ENCODE measurements around the gene KPNA3.
"Not testable (repeated sequence)": the region's sequence is repeated elsewhere in the genome, so short reads cannot be mapped to it uniquely, and the experiment has no call there.

The KPNA3 gene

GRCh38 chr13:49746111-49746510 is 46.4 kb downstream of the KPNA3 start:
- no peak for DNase-seq

DNA sequence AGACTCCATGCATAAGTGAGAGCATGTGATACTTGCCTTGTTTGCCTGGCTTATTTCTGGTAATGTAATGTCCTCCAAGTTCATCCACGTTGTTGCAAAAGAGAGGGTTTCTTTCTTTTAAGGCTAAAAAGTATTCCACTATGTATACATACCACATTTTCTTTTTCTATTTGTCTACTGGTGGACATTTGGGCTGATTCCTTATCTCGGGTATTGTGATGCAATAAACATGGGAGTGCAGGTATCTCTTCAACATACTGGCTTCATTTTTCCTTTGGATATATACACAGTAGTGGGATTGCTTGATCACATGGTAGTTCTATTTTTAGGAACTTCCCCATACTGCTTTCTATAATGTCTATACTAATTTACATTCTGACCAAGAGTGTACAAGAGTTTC is 51.6 kb downstream of the KPNA3 start:
- no peak for DNase-seq

DNA sequence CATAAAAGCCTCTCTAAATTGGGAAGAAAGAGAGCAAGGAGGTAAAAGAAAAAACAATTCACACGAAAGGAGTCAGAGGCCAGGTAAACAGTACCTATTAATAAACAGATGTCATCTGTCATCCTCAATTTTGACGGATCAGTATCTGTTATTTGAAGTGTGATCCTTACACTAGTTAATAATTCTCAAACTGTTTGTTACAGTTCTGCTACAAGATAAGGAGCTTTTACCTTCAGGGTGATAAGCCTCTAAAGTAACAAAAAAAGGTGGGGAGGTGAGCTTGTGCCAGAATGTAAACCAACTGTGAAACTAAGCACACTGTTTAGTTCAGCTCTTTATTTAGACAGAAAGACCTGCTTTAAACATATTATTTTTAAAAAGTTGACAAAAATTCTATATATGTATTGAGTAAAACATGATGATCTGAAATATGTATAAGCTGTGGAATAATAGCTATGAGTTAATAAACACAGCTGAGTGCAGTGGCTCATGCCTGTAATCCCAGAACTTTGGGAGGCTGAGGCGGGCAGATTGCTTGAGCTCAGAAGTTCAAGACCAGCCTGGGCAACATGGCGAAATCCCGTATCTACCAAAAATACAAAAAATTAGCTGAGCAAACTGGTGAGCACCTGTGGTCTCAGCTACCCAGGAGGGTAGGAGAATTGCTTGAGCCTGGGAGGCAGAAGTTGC is 52.8 kb downstream of the KPNA3 start:
- no peak for DNase-seq

- no peak for DNase-seq
These were observed 59.1 kb downstream of the KPNA3 start for GRCh38 chr13:49733181-49733951.

GRCh38 chr13:49731766-49732165 is 60.7 kb downstream of the KPNA3 start:
- DNase-seq, result no peak

DNA sequence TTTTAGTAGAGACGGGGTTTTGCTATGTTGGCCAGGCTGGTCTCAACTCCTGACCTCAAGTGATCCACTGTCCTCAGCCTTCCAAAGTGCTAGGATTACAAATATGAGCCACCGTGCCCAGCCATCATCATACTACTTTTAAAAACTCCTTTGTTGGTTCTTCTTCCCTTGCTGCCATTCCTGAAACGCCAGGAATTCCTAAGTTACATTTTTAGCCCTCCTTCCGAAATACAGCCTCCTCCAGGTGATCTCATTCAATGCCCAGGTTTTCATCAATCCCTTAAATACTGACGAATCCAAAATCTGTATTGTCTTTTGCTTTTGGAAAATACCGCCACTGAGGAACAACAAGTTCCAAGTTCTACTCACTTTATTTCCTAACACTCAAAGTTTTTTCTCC is 75.9 kb downstream of the KPNA3 start:
- no peak for DNase-seq

GRCh38 chr13:49714757-49715156 is 77.7 kb downstream of the KPNA3 start:
- DNase-seq, result no peak

DNA sequence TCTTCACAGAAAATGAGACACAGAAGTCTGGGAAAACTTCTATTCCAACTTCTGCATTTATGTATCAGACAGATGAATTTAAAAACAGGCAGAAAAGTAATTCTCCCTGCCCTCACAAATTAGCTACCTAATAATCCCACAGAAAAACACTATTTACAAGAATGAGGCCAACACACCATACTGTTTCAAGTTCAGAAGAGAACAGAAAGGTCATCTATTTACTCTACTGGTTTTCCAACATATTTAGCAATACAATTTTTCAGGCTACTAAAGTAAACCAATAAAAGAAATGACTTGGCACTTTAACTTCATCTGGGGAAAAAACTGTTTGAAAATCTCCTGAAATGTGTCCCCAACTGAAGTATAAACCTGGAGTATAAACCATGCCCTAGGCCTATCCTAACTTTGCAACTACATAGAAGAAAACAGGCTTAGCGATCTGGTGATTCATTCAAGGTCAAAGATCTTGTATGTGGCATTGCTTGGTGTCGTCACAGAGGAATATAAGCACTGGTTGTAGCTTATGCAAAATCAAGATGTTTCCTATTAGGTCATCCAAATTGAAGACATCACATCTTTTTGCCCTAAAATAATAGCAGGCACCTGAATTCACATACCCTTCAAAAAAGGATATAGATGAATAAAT is 81.1 kb downstream of the KPNA3 start:
- no peak for DNase-seq

DNA sequence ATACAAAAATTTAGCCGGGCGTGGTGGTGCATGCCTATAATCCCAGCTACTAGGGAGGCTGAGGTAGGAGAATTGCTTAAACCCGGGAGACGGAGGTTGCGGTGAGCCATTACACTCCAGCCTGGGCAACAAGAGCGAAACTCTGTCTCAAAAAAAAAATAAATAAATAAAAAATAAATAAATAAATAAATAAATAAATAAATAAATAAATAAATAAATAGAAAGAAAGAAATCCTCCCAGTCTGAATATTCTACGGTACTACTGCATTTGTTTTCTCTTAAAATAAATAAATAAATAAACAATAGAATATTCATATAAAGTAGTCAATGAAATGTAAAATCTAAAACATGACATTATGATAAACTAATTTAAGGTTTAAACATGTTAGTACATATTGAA is 88.2 kb downstream of the KPNA3 start:
- DNase-seq, result not testable (repeated sequence)

DNA sequence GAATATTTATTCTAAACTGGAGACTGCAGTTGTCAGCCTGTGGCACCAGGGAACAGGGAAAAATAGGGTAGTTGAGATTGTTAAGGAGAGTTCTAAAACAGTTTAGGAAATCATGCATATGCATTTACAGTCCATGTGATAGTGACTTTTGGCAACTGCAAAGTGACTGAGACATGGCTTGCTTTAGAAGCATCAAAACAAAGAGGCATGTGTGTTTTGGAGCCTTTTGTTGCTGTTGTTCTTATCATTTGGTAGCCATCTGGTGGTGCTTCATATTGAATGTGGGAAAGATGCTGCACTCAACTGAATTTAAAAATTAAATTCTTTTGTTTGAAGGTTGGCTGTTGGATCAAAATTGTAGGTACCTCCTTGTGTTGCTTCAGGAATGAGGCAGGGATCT is 91.0 kb downstream of the KPNA3 start:
- DNase-seq, result no peak

- DNase-seq, result no peak
These were observed 95.0 kb downstream of the KPNA3 start for GRCh38 chr13:49697468-49697867.

DNA sequence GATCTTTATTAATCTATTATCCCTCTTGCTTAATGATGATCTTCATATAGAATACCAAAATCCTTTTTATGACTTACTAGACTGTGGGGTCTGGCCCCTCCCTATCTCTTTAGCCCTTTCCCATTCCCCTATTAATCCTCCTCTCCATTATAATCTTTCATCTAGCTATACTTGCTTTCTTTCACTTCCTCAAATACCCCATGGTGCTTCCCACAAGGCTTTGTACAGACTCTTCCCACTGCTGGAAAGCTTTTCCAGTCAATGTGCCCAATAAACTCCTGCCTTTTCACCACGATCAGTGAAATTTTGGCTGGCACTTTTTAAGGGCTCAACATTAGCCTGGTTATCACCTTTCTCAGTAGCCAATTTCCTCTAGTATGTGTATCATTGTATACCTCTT is 98.0 kb downstream of the KPNA3 start:
- DNase-seq, result no peak

- DNase-seq, result no peak
These were observed 98.6 kb downstream of the KPNA3 start for GRCh38 chr13:49693877-49694276.

GRCh38 chr13:49693191-49693733 is 99.2 kb downstream of the KPNA3 start:
- DNase-seq, result no peak

GRCh38 chr13:49690995-49691784 is 101.3 kb downstream of the KPNA3 start, which contains the start of gene EBPL:
Gene EBPL, minus strand, starts transcription at chr13:49691486. Its CDS starts 62 bp downstream, at chr13:49691424.
- DNase-seq, result peak; percentile 87

GRCh38 chr13:49690133-49690994 is 102.1 kb downstream of the KPNA3 start:
- DNase-seq, result no peak

- DNase-seq, result no peak
These were observed 109.0 kb downstream of the KPNA3 start for GRCh38 chr13:49683489-49683888.

DNA sequence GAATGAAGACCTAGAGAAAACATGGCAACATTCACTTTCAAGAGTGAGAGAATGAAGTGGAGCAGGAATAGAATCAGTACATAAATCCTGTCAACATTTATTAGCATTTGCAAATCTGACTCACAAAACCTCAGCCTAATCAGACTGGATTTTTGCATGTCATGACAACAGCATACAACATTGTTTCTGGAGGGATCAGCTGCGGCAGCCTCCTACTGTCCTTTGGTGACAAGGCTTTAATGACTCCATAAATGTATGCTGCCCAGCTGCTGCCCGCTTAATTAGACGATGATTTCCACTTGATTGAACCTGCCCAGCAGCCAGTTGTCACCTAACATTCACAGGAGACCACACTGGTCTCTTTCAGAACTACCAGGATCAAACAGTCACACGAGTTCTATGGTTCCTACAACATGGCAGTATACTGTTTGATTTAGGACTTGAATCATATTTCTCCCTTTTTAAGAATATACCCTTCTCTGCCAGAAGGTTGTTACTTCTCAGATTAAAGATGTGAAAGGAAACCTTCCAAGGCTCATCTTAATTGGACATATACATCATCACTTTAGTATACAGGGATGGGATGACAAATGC is 110.5 kb downstream of the KPNA3 start:
- DNase-seq, result no peak

GRCh38 chr13:49679246-49679645 is 113.2 kb downstream of the KPNA3 start:
- DNase-seq, result no peak

DNA sequence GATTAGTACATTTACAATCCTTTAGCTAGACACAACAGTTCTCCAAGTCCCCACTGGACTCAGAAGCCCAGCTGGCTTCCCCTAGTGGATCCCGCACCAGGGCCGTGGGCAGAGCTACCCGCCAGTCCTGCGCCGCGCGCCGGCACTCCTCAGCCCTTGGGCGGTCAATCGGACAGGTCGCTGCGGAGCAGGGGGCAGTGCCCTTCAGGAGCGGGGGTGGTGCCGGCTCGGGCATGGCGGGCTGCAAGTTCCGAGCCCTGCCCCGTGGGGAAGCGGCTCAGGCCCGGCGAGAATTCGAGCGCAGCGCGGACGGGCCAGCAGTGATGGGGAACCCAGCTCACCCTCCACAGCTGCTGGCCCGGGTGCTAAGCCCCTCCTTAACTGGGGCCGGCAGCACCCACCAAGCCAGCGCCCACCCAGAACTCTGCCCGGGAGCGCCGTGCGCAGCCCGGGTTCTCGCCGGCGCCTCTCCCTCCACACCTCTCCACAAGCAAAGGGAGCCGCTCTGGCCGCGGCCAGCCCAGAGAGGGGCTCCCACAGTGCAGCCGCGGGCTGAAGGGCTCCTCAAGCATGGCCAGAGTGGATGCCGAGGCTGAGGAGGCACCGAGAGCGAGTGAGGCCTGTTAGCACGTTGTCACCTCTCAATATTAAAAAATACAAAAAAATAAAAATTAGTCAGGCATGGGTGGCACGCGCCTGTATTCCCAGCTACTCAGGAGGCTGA is 114.1 kb downstream of the KPNA3 start:
- no peak for DNase-seq

Data from CD4-positive, alpha-beta T cell treated with Interleukin-12 subunit alpha and Interleukin-12 subunit beta, for 1 hour (primary cell).